Spinal cord (tissue), 10 donors: ENCODE data around the gene IGF2R. TPM values are rescaled to one million over a fixed set of nuclear protein-coding genes. Genes with fewer than 3 reads are reported as not detected.

Experiments used
- DNase-seq, 6 donors: peaks; one replicate each; pipeline versions ENCODE4 v3.0.0 to v3.0.0-alpha.2; 2013 to 2015; ENCODE audit warnings: low spot score in 6 of 6, low read depth in 4 of 6
- H3K27ac ChIP-seq: one replicate; pipeline ENCODE4 v1.5.1; 2013; ENCODE audit warnings: low read depth, low read length, control low read depth
- H3K27me3 ChIP-seq: one replicate; pipeline ENCODE4 v1.6.1; 2013; ENCODE audit warnings: low read length; ENCODE audit not compliant: control insufficient read depth, insufficient read depth
- H3K36me3 ChIP-seq: one replicate; pipeline ENCODE4 v1.6.1; 2013; ENCODE audit warnings: low read length; ENCODE audit not compliant: control insufficient read depth, insufficient read depth
- H3K4me1 ChIP-seq: one replicate; pipeline ENCODE4 v1.6.1; 2013; ENCODE audit warnings: low read length; ENCODE audit not compliant: control insufficient read depth, insufficient read depth
- H3K4me3 ChIP-seq: one replicate; pipeline ENCODE4 v1.5.1; 2013; ENCODE audit warnings: low read depth, low read length, control low read depth
- H3K9me3 ChIP-seq: one replicate; pipeline ENCODE4 v1.6.1; 2013; ENCODE audit warnings: low read length; ENCODE audit not compliant: control insufficient read depth, insufficient read depth
- WGBS: methylation state at CpG from one replicate; pipeline ENCODE4 v1.1.5; 2013; ENCODE audit warnings: missing lambda C conversion rate; ENCODE audit not compliant: insufficient coverage; 5-methylcytosine and 5-hydroxymethylcytosine counted together
- polyA plus RNA-seq, 2 donors: library from polyadenylated mRNA; unstranded; fragments of 120-200 nt; gene quantifications; one replicate each; pipeline ENCODE4 v1.2.1, GENCODE V29; 2013; ENCODE audit not compliant: insufficient read length in 2 of 2
- total RNA-seq, 2 donors: library from RNA; depleted of rRNA in 1 of 2; stranded (reverse); fragments of 120-200 nt in 1 of 2; fragments of >200 nt in 1 of 2; gene quantifications; one replicate each; pipeline versions ENCODE4 v1.2.3 to v1.2.4, GENCODE V29; 2013 to 2014
- donor health status: healthy.

IGF2R gene
- total and polyA plus RNA-seq, 4 donors: 23.8 to 53.0 (median 31.1) TPM

DNA sequence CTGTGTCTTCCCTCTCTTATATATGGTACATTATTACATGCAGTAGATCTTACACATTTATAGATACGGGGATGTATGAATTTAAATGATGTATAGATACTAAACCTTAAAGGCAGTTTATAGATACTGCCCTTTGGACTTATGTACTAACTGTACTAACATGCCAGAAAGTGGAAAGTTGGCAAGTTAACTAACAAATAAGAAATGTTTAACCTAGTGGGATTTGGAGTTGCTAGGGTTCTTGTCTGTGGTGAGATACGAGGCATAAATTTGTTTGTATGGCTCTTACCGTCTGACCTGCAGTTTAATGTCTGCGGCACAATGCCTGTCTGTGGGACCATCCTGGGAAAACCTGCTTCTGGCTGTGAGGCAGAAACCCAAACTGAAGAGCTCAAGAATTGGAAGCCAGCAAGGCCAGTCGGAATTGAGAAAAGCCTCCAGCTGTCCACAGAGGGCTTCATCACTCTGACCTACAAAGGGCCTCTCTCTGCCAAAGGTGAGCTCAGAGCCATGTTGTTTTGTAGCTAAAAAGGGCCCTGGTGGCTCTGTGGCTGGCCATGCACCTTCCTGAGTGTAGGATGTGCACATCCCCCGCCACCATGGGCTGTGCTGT, 89.8 kb downstream of the IGF2R start:
- H3K4me3 ChIP-seq: no peak overlapping the region
- no peak for DNase-seq
- H3K27me3 ChIP-seq: no peaks in the 10 kb centered on the region
- H3K36me3 ChIP-seq: peaks cover 75% of the 10 kb centered on the region
- H3K4me1 ChIP-seq: no peaks in the 10 kb centered on the region
- H3K27ac ChIP-seq: no peak overlapping the region
- no peaks in the 10 kb centered on the region for H3K9me3 ChIP-seq
- WGBS: 89% methylated on average over 5 of the region's 6 CpGs

DNA sequence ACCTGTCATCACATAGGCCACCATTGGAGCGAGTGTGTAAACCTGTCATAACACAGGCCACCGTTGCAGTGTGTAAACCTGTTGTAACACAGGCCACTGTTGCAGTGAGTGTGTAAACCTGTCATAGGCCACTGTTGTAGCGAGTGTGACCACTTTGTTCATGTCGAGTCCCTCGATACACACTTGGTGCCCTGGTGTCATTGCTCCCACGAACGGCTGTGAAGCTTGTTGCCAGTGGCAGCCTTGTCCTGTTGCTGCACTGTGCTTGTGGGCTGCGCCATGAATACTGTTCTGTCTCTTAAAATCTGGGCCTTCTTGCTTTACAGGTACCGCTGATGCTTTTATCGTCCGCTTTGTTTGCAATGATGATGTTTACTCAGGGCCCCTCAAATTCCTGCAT, 91.3 kb downstream of the IGF2R start:
- H3K9me3 ChIP-seq: no peaks in the 10 kb centered on the region
- H3K27ac ChIP-seq: no peak overlapping the region
- 96% methylated on average over 11 of the region's 11 CpGs for WGBS
- DNase-seq: no peak
- no peak overlapping the region for H3K4me3 ChIP-seq
- H3K27me3 ChIP-seq: no peaks in the 10 kb centered on the region
- H3K36me3 ChIP-seq: peaks cover 69% of the 10 kb centered on the region
- no peaks in the 10 kb centered on the region for H3K4me1 ChIP-seq

DNA sequence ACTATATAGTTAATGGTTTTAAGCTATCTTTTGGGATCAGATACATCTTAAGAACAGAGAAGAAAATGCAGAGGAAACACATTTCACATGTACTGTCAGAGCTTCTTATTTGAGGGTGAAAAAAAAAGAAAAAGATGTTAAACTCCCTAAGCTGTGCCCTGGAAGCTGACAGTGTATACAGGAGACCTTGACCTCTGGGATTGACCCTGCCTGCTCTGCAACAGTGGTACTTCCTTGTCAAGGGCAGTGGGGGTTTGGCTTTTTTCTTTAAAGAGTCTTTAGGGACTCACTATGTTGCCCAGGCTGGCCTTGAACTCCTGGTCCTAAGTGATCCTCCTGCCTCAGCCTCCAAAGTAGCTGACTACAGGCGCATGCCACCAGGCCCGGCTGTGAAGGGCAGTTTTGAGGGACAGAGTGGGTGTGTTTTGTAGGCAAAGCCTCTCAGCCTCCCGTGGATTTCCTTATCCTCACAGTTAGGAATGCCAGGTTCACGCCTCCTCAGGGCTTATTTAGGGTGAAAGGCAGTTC, 92.1 kb downstream of the IGF2R start:
- Histone ChIP-seq H3K36me3 (peaks cover 62% of the 10 kb centered on the region), H3K4me1 (no peaks in the 10 kb centered on the region), H3K27ac (no peak overlapping the region), H3K9me3 (no peaks in the 10 kb centered on the region), H3K27me3 (no peaks in the 10 kb centered on the region), H3K4me3 (no peak overlapping the region)
- no peak for DNase-seq
- 94% methylated on average over 3 of the region's 4 CpGs for WGBS

DNA sequence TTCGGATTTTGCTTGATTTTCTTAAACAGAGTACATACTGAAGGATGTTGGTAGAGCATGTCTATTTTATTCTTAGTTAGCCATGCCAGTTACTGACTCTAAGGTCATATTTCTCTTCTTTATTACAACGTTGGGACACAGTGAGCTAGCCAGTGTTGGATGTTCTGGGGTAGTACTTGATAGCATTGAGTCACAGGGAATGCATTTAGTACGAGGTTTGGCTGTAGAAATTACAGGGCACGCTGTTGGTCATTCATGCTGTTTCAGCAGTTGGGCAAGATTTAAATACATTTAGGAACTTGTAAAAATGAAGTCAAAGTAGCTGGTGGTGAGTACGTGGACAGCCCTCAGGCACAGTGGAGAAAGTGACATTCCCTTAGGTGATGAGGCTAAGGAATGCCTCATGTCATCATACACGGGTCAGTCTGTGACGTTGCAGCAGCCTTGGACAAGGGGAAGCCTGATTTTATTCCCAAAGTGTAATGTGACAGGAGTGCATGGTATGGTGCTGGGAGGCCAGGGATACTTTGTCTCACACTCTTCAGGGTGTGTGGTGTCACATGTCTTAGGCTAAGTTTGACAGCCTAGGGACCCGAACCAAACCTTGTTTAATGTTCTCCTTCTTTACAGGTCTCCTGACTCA, 95.0 kb downstream of the IGF2R start:
- DNase-seq: no peak
- no peaks in the 10 kb centered on the region for H3K27me3 ChIP-seq
- no peaks in the 10 kb centered on the region for H3K4me1 ChIP-seq
- H3K27ac ChIP-seq: no peak overlapping the region
- peaks cover 67% of the 10 kb centered on the region for H3K36me3 ChIP-seq
- H3K9me3 ChIP-seq: no peaks in the 10 kb centered on the region
- 95% methylated on average over 5 of the region's 8 CpGs for WGBS
- no peak overlapping the region for H3K4me3 ChIP-seq

DNA sequence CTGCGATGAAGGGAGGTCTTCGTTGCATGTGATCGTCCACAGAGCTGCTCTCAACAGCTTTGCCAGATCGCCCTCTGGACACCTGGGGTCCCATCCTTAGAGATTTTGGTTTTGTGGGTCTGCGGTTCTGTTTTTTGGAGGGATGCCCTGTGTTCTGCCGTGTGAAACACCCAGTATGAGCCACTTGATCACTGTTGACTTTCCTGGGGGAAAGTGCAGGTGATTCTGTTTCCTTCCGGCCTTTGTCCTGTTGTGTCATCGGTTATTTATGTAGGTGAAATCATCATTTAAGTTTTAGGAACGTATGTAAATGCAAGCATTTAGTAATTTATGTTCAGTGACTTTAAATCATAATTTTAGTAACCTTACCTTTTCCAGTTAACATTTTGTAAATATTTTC, 96.3 kb downstream of the IGF2R start:
- Histone ChIP-seq H3K27me3 (no peaks in the 10 kb centered on the region), H3K27ac (no peak overlapping the region), H3K4me3 (no peak overlapping the region), H3K36me3 (peaks cover 70% of the 10 kb centered on the region), H3K4me1 (no peaks in the 10 kb centered on the region), H3K9me3 (no peaks in the 10 kb centered on the region)
- DNase-seq: no peak
- WGBS: 97% methylated on average over 7 of the region's 9 CpGs

DNA sequence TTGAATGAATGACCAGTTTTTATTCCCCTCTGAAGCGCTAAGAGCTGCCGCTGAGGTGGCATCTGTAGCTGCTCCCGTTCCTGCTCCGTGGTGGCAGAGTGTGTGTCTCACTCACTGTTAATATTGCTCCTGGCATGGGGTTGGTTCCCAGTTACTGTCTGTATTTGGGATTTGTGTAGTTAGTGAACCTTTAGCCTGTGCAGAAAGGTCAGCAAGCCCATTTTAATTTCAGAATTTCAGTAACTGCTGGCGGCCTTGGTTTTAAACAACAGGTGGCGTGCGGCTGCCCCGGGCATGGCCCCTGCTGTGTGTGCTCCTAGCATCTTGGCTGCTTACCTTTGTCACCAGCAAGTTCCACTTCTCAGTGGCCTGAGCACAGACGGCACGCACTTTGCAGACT, 98.7 kb downstream of the IGF2R start:
- Histone ChIP-seq H3K9me3 (no peaks in the 10 kb centered on the region), H3K4me3 (no peak overlapping the region)

DNA sequence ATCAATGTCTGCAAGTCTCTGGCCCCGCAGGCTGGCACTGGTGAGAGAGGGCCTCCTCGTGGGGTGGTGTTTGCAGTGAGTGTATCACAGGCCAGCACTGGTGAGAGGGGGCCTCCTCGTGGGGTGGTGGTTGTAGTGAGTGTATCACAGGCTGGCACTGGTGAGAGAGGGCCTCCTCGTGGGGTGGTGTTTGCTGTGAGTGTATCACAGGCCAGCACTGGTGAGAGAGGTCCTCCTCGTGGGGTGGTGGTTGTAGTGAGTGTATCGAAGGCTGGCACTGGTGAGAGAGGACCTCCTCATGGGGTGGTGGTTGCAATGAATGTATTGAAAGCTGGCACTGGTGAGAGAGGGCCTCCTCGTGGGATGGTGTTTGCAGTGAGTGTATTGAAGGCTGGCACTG, 99.5 kb downstream of the IGF2R start:
- H3K27me3 ChIP-seq: no peaks in the 10 kb centered on the region
- no peak for DNase-seq
- 99% methylated on average over 6 of the region's 7 CpGs for WGBS

More for the DNA sequence above, 98.7 kb downstream of the IGF2R start:
- no peak for DNase-seq
- no peaks in the 10 kb centered on the region for H3K27me3 ChIP-seq
- peaks cover 78% of the 10 kb centered on the region for H3K36me3 ChIP-seq
- H3K4me1 ChIP-seq: no peaks in the 10 kb centered on the region
- H3K27ac ChIP-seq: no peak overlapping the region
- 92% methylated on average over 8 of the region's 10 CpGs for WGBS

DNA sequence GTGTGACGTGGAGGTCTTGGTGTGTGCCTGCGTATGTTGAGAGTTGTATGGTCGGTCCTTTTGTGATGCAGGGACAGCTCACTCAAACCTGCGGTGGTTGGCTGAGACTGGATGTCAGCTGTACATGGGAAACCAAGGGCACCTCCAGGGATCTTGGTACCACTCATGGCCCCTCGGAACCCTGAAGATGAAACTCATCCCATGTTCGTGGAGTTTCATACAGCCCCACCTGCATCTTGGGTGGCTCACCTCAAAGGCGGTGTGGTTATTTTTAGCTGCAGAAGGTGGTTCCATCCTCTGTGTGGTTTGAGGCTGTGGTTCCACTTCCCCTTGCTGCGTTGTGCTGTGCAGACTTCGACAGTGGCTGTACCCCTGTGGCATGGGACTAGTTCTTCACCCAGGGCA, 100.2 kb downstream of the IGF2R start:
- DNase-seq: no peak
- H3K9me3 ChIP-seq: no peaks in the 10 kb centered on the region
- no peak overlapping the region for H3K27ac ChIP-seq
- 88% methylated on average over 7 of the region's 9 CpGs for WGBS
- no peaks in the 10 kb centered on the region for H3K27me3 ChIP-seq
- H3K4me1 ChIP-seq: no peaks in the 10 kb centered on the region
- peaks cover 82% of the 10 kb centered on the region for H3K36me3 ChIP-seq
- no peak overlapping the region for H3K4me3 ChIP-seq

More for the DNA sequence above, 99.5 kb downstream of the IGF2R start:
- Histone ChIP-seq H3K4me1 (no peaks in the 10 kb centered on the region), H3K9me3 (no peaks in the 10 kb centered on the region), H3K4me3 (no peak overlapping the region), H3K27ac (no peak overlapping the region), H3K36me3 (peaks cover 79% of the 10 kb centered on the region)

DNA sequence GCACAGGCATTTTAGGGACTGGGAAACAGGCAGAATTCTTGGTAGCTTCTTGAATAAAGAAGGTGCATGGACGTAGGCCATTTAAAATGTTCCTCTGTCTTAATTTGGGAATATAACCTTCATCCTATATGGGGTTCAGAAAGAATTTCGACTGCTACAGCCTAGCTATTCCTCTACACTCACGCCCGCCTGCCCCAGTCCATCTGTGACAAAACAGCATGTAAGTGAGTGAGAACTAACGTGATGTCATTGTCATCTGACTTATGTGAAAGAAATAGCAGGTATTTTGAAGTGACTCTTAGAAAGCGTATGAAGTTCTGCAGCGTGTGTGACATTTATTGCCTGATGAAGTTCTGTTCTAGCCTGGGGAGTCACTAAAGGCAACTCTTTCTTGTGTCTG, 100.6 kb downstream of the IGF2R start:
- Histone ChIP-seq H3K27me3 (no peaks in the 10 kb centered on the region), H3K9me3 (no peaks in the 10 kb centered on the region), H3K27ac (no peak overlapping the region), H3K4me3 (no peak overlapping the region), H3K36me3 (peaks cover 78% of the 10 kb centered on the region), H3K4me1 (no peaks in the 10 kb centered on the region)
- no peak for DNase-seq
- 96% methylated on average over 3 of the region's 7 CpGs for WGBS

DNA sequence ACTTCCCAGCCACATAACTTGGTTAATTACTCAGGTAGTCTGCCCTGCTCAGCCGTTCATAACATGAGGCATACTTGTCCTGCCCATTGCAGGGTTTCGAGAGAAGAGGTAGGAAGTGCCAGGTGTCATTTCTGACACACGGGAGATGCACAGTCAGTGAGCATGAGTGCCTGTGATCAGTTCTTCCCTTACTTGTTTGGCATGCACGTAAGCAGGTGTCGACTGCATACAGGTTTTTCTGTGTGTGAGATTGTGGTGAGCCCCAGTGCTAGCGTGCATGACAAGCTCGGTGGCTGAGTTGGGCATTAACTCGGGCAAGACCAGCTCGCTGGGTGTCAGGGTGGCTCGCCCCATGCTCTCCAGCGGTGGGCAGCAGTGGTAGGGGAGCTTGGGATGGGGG, 101.5 kb downstream of the IGF2R start:
- H3K4me3 ChIP-seq: no peak overlapping the region
- H3K4me1 ChIP-seq: no peaks in the 10 kb centered on the region
- H3K27me3 ChIP-seq: no peaks in the 10 kb centered on the region
- WGBS: 98% methylated on average over 11 of the region's 11 CpGs
- peaks cover 82% of the 10 kb centered on the region for H3K36me3 ChIP-seq
- H3K27ac ChIP-seq: no peak overlapping the region
- no peak for DNase-seq
- no peaks in the 10 kb centered on the region for H3K9me3 ChIP-seq
